OCI-LY7 (cell line): ENCODE measurements around the gene IL12RB2. TPM values are rescaled to one million over a fixed set of nuclear protein-coding genes. Genes with fewer than 3 reads are reported as not detected.

Experiments
- Bru-seq: library from RNA; stranded (reverse); fragments of 400-500 nt; gene quantifications from one replicate; lab custom pipeline; 2021; lab: Mats Ljungman, UMichigan
- BruChase-seq, 2 experiments: library from RNA; stranded (reverse); fragments of 400-500 nt; gene quantifications; one replicate each; lab custom pipeline; 2021; lab: Mats Ljungman, UMichigan
- BruUV-seq: library from RNA; stranded (reverse); fragments of 400-500 nt; replicated peaks from 2 replicates; lab custom pipeline; 2021; lab: Mats Ljungman, UMichigan
- CTCF ChIA-PET: fragments of 300-600 bp; sonication (Branson Sonifier 250); formaldehyde crosslinking; loops from one replicate; lab custom pipeline; 2022; ENCODE audit warnings: antibody characterized with exemption; ENCODE audit not compliant: unreplicated experiment; lab: Charles Lee
- POLR2A ChIA-PET: fragments of 300-600 bp; sonication (Branson Sonifier 250); formaldehyde crosslinking; loops from one replicate; lab custom pipeline; 2022; ENCODE audit warnings: antibody characterized with exemption; lab: Charles Lee
- DNase-seq: peaks from one replicate; pipeline ENCODE4 v3.0.0-alpha.2; 2015; ENCODE audit warnings: low spot score
- H2AFZ ChIP-seq: fragments of 200-600 bp; sonication (generic), shearing (Covaris generic); 2 replicates; pipeline ENCODE4 v1.6.1; 2014; ENCODE audit warnings: mild to moderate bottlenecking, antibody characterized with exemption, low read length, moderate library complexity
- H3K27ac ChIP-seq: fragments of 200-600 bp; sonication (generic); 2 replicates; pipeline ENCODE4 v1.5.1; 2014; ENCODE audit warnings: mixed run types, low read depth, mild to moderate bottlenecking, moderate library complexity, low read length, inconsistent platforms; ENCODE audit not compliant: poor library complexity, severe bottlenecking
- H3K36me3 ChIP-seq: fragments of 200-600 bp; sonication (generic); 2 replicates; pipeline ENCODE4 v1.6.1; 2014; ENCODE audit warnings: mild to moderate bottlenecking, antibody characterized with exemption, low read length, moderate library complexity, mixed read lengths; ENCODE audit not compliant: insufficient read depth
- H3K4me1 ChIP-seq: fragments of 200-600 bp; sonication (generic); 2 replicates; pipeline ENCODE4 v1.5.1; 2014; ENCODE audit warnings: mild to moderate bottlenecking, low read length; ENCODE audit not compliant: insufficient read depth, poor library complexity, severe bottlenecking
- H3K4me2 ChIP-seq: fragments of 200-600 bp; sonication (generic); 2 replicates; pipeline ENCODE4 v1.6.1; 2014; ENCODE audit warnings: mild to moderate bottlenecking, low read length
- H3K4me3 ChIP-seq: fragments of 200-600 bp; sonication (generic); 2 replicates; pipeline ENCODE4 v1.5.1; 2014; ENCODE audit warnings: mild to moderate bottlenecking, low read depth, low read length; ENCODE audit not compliant: poor library complexity, severe bottlenecking
- H3K79me2 ChIP-seq: fragments of 200-600 bp; sonication (generic); 2 replicates; pipeline ENCODE4 v1.6.1; 2016; ENCODE audit warnings: low read depth, mild to moderate bottlenecking, low read length, moderate library complexity, mixed read lengths; ENCODE audit not compliant: insufficient read depth
- H3K9me2 ChIP-seq: fragments of 200-600 bp; sonication (generic); 2 replicates; pipeline ENCODE4 v1.6.1; 2016; ENCODE audit warnings: mild to moderate bottlenecking, low read length, mixed read lengths; ENCODE audit not compliant: insufficient read depth
- H3K9me3 ChIP-seq: fragments of 200-600 bp; sonication (generic); 2 replicates; pipeline ENCODE4 v1.6.1; 2014; ENCODE audit warnings: mild to moderate bottlenecking, mixed run types, low read length, mixed read lengths
- H4K20me1 ChIP-seq: fragments of 200-600 bp; sonication (generic); 2 replicates; pipeline ENCODE4 v1.6.1; 2014; ENCODE audit warnings: mild to moderate bottlenecking, antibody characterized with exemption, low read length, moderate library complexity, mixed read lengths; ENCODE audit not compliant: insufficient read depth
- CTCF ChIP-seq: fragments of 200-600 bp; sonication (generic); conservative IDR thresholded peaks from 2 replicates; pipeline ENCODE4 v1.5.1; 2014; ENCODE audit warnings: mild to moderate bottlenecking, antibody characterized with exemption, low read length, moderate library complexity, mixed read lengths
- EZH2phosphoT487 ChIP-seq: fragments of 200-600 bp; sonication (generic); IDR thresholded peaks from 2 replicates; pipeline ENCODE4 v1.6.1; 2018; ENCODE audit warnings: low read depth, borderline replicate concordance, mild to moderate bottlenecking, mixed run types, antibody characterized with exemption, low read length, moderate library complexity, mixed read lengths
- intact Hi-C: fragments of 100-400 bp; cut with micrococcal nuclease; formaldehyde crosslinking; loops from one replicate; pipeline ENCODE4 v1.10.0; 2022; ENCODE audit not compliant: unreplicated experiment
- long read RNA-seq: library from polyadenylated mRNA; stranded (forward); transcript quantifications from one replicate; pipeline ENCODE4 v2.0.0, GENCODE V29; 2022
- total RNA-seq, 2 experiments: library from RNA; depleted of rRNA in 1 of 2; stranded (reverse); fragments of >200 nt in 1 of 2; shearing (Covaris generic) in 1 of 2; gene quantifications; 2 replicates each; pipeline ENCODE4 v1.2.3, GENCODE V29; 2014 to 2022

IL12RB2 gene
- total RNA-seq (2014; rRNA removed; shearing (Covaris generic)) (not detected in 2 replicates), total RNA-seq (2022) (not detected in 2 replicates), Bru-seq, nascent RNA (percentile 2 among the genes with signal in this experiment), BruChase-seq, experiment 1, labeled RNA remaining after a 6-hour chase (percentile 2 among the genes with signal in this experiment), BruChase-seq, experiment 2, labeled RNA remaining after a 2-hour chase (percentile 2 among the genes with signal in this experiment)
- long read RNA-seq: 0 reads

- ChIA-PET POLR2A (no interaction called here), CTCF (no interaction called here)
- Histone ChIP-seq H3K4me1 (no peaks in the 10 kb centered on the region), H3K79me2 (no peaks in the 10 kb centered on the region), H3K36me3 (no peaks in the 10 kb centered on the region), H3K9me2 (no peaks in the 10 kb centered on the region), H2AFZ (no peak within 1 kb of the TSS), H3K27ac (no peak within 1 kb of the TSS), H3K9me3 (no peaks in the 10 kb centered on the region), H3K4me2 (no peak within 1 kb of the TSS), H4K20me1 (no peaks in the 10 kb centered on the region), H3K4me3 (no peak within 1 kb of the TSS)
- TF ChIP-seq EZH2phosphoT487: no peak
- TF ChIP-seq CTCF: no peak
- intact Hi-C loops: no loop called here
- BruUV-seq: no TSS peak
- DNase-seq: no peak
Observed at GRCh38 chr1:67307251-67308060, at the start of gene IL12RB2. Gene IL12RB2 (plus strand): TSS chr1:67307873. CDS start chr1:67320369, 12,496 bp downstream.

GRCh38 chr1:67261680-67262079 is 46.0 kb upstream of the IL12RB2 start:
- Histone ChIP-seq H3K9me2 (no peaks in the 10 kb centered on the region), H3K9me3 (no peaks in the 10 kb centered on the region), H4K20me1 (no peaks in the 10 kb centered on the region), H3K36me3 (no peaks in the 10 kb centered on the region), H3K4me2 (no peak overlapping the region), H3K4me3 (no peak overlapping the region), H3K4me1 (peaks cover 15% of the 10 kb centered on the region), H3K27ac (no peak overlapping the region), H2AFZ (peak overlapping the region; percentile 24; the same call in 1 of the 2 replicates), H3K79me2 (no peaks in the 10 kb centered on the region)
- ChIA-PET POLR2A (interaction anchor here (0.7 kb wide), 1 partner anchor 10 kb away, joined by 3 read pairs; no protein-coding TSS in a partner anchor), CTCF (no interaction called here)
- BruUV-seq: no TSS peak
- TF ChIP-seq EZH2phosphoT487: no peak
- peak; percentile 48; the same call in 1 of the 2 replicates for TF ChIP-seq CTCF
- peak; percentile 17 for DNase-seq
- intact Hi-C loops: no loop called here
